H1 (cell line): ENCODE results near the gene RHCG.

ENCODE experiments used
- BRCA1 ChIP-seq: IDR thresholded peaks from 2 replicates; pipeline ENCODE4 v1.6.1; 2012; ENCODE audit warnings: low read depth, low read length, improper control_type of control experiment
- CHD1 ChIP-seq: IDR thresholded peaks from 2 replicates; pipeline ENCODE4 v1.6.1; 2012; ENCODE audit warnings: low read depth, low read length, improper control_type of control experiment
- FOSL1 ChIP-seq: IDR thresholded peaks from 2 replicates; pipeline ENCODE4 v1.6.1; 2011; ENCODE audit warnings: mild to moderate bottlenecking, low read depth, low read length, moderate library complexity; ENCODE audit not compliant: insufficient read depth
- GTF2F1 ChIP-seq: IDR thresholded peaks from 2 replicates; pipeline ENCODE4 v1.6.1; 2012; ENCODE audit warnings: low read depth, low read length, improper control_type of control experiment, borderline replicate concordance
- MAFK ChIP-seq: IDR thresholded peaks from 2 replicates; pipeline ENCODE4 v1.6.1; 2012; ENCODE audit warnings: low read depth, mild to moderate bottlenecking, improper control_type of control experiment, low read length
- POLR2A ChIP-seq, 2 experiments: IDR thresholded peaks; 1 replicate in 1 of 2; 2 replicates in 1 of 2; pipeline ENCODE4 v1.6.1; 2011; ENCODE audit warnings: low read depth in 2 of 2, low read length in 2 of 2, mild to moderate bottlenecking in 2 of 2; ENCODE audit errors: control extremely low read depth in 1 of 2
- POLR2AphosphoS5 ChIP-seq: IDR thresholded peaks from 2 replicates; pipeline ENCODE4 v1.6.1; 2011; ENCODE audit warnings: low read depth, low read length
- SIN3A ChIP-seq, 2 experiments: IDR thresholded peaks in 1 of 2; conservative IDR thresholded peaks in 1 of 2; 2 replicates each; pipeline ENCODE4 v1.6.1; 2011 to 2012; ENCODE audit warnings: low read length in 2 of 2, improper control_type of control experiment in 1 of 2, low read depth in 1 of 2, mild to moderate bottlenecking in 1 of 2
- TAF1 ChIP-seq: IDR thresholded peaks from 2 replicates; pipeline ENCODE4 v1.6.1; 2011; ENCODE audit warnings: mild to moderate bottlenecking, low read depth, low read length
- TBP ChIP-seq: IDR thresholded peaks from 2 replicates; pipeline ENCODE4 v1.6.1; 2011; ENCODE audit warnings: low read depth, low read length, improper control_type of control experiment
- YY1 ChIP-seq: IDR thresholded peaks from 2 replicates; pipeline ENCODE4 v1.6.1; 2011; ENCODE audit warnings: low read depth, mild to moderate bottlenecking, low read length
- TF ChIP-seq, protein P1 (sequence below), 3 experiments: IDR thresholded peaks; 1 replicate in 2 of 3; 2 replicates in 1 of 3; pipeline versions ENCODE4 v1.5.1 to v1.6.1; 2011; ENCODE audit warnings: low read length in 3 of 3, mild to moderate bottlenecking in 3 of 3, inconsistent platforms in 2 of 3, low read depth in 1 of 3, moderate library complexity in 1 of 3; ENCODE audit not compliant: insufficient read depth in 1 of 3; ENCODE audit errors: control extremely low read depth in 1 of 3
- TF ChIP-seq, protein P2 (sequence below): IDR thresholded peaks from 2 replicates; pipeline ENCODE4 v1.6.1; 2012; ENCODE audit warnings: inconsistent platforms

DNA sequence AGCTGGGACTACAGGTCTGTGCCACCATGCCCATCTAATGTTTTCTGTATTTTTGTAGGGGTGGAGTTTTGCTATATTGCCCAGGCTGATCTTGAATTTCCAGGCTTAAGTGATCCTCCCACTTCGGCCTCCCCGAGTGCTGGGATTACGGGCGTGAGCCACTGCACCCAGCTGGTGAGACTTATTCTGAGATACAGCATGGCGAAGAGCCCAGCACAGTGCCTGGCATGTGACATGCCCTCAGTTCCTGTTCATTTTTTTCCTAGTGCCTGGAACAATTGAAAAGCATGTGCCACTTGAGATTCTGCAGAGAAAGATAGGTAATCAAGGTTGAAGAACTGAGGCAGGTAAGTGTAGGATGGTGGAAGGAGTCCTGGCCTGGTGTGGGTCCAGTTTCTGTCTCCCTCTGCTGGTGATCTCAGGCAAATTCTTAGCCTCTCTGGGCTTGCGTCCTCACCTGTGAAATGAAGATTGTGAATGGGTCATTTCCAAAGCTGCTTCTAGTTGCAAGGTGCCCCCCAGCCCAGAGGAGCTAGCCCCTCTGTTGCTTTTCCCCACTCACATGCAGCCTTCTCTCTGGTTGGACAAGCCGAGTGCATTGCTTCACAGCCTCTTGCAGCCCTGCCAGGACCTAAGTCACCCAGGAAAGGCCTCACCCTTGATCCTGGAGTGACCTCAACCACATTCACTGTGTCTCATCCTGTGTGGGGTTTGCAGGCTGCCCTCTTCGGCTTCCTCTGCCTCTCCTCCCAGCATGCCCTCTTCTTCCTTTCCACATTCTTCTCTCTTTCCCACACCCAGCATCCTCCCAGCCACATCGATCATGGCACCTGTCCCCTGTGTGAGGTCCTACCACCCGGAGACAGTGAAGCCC is 4.3 kb upstream of the RHCG start:
- TF ChIP-seq, protein P1, sequence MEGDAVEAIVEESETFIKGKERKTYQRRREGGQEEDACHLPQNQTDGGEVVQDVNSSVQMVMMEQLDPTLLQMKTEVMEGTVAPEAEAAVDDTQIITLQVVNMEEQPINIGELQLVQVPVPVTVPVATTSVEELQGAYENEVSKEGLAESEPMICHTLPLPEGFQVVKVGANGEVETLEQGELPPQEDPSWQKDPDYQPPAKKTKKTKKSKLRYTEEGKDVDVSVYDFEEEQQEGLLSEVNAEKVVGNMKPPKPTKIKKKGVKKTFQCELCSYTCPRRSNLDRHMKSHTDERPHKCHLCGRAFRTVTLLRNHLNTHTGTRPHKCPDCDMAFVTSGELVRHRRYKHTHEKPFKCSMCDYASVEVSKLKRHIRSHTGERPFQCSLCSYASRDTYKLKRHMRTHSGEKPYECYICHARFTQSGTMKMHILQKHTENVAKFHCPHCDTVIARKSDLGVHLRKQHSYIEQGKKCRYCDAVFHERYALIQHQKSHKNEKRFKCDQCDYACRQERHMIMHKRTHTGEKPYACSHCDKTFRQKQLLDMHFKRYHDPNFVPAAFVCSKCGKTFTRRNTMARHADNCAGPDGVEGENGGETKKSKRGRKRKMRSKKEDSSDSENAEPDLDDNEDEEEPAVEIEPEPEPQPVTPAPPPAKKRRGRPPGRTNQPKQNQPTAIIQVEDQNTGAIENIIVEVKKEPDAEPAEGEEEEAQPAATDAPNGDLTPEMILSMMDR (IDR thresholded peaks at IDR 0.05; ENCODE audit: control extremely low read depth in 1 of 3, insufficient read depth in 1 of 3, low read depth in 1 of 3, low read length in 3 of 3), result peak; percentile 56 to 70 (median 67)
- no peak for TF ChIP-seq POLR2A (IDR thresholded peaks at IDR 0.05; ENCODE audit: control extremely low read depth in 1 of 2, low read depth in 2 of 2, low read length in 2 of 2)
- TF ChIP-seq FOSL1, result no peak
- TF ChIP-seq SIN3A (conservative IDR thresholded peaks at IDR 0.05 in 1 of 2, IDR thresholded peaks at IDR 0.05 in 1 of 2; ENCODE audit: low read depth in 1 of 2, low read length in 2 of 2), result no peak
- no peak for TF ChIP-seq YY1
- no peak for TF ChIP-seq MAFK
- TF ChIP-seq POLR2AphosphoS5, result no peak
- TF ChIP-seq BRCA1, result no peak
- no peak for TF ChIP-seq CHD1
- no peak for TF ChIP-seq TBP
- TF ChIP-seq GTF2F1, result no peak
- no peak for TF ChIP-seq TAF1
- TF ChIP-seq, protein P2, sequence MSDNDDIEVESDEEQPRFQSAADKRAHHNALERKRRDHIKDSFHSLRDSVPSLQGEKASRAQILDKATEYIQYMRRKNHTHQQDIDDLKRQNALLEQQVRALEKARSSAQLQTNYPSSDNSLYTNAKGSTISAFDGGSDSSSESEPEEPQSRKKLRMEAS, result no peak
